Neural progenitor cell (in vitro differentiated cells): ENCODE results near the gene EPHA4. TPM values are rescaled to one million over a fixed set of nuclear protein-coding genes. Genes with fewer than 3 reads are reported as not detected.

Source experiments
- DNase-seq: peaks from one replicate; pipeline ENCODE4 v3.0.0-alpha.2; 2016; ENCODE audit warnings: low spot score
- H2AFZ ChIP-seq: fragments of 200-600 bp; sonication (generic); replicated peaks from 2 replicates; pipeline ENCODE4 v1.6.1; 2016; ENCODE audit warnings: antibody characterized with exemption
- H3F3A ChIP-seq: fragments of 200-600 bp; sonication (generic); 2 replicates; pipeline ENCODE4 v1.6.1; 2016; ENCODE audit warnings: antibody characterized with exemption, low read depth
- H3K27ac ChIP-seq: fragments of 200-600 bp; sonication (generic); 2 replicates; pipeline ENCODE4 v1.5.1; 2016; ENCODE audit warnings: mild to moderate bottlenecking
- H3K27me3 ChIP-seq: fragments of 200-600 bp; sonication (generic); 2 replicates; pipeline ENCODE4 v1.6.1; 2016; ENCODE audit warnings: mild to moderate bottlenecking, moderate library complexity
- H3K36me3 ChIP-seq: fragments of 200-600 bp; sonication (generic); 2 replicates; pipeline ENCODE4 v1.5.1; 2016
- H3K4me1 ChIP-seq: fragments of 200-600 bp; sonication (generic); 2 replicates; pipeline ENCODE4 v1.6.1; 2016; ENCODE audit warnings: mixed run types
- H3K4me2 ChIP-seq: fragments of 200-600 bp; sonication (generic); 2 replicates; pipeline ENCODE4 v1.6.1; 2016
- H3K4me3 ChIP-seq: fragments of 200-600 bp; sonication (generic); 2 replicates; pipeline ENCODE4 v1.5.1; 2016
- H3K79me2 ChIP-seq: fragments of 200-600 bp; sonication (generic); 2 replicates; pipeline ENCODE4 v1.6.1; 2016; ENCODE audit warnings: low read depth
- H3K9ac ChIP-seq: fragments of 200-600 bp; sonication (generic); 2 replicates; pipeline ENCODE4 v1.6.1; 2016
- H3K9me3 ChIP-seq: fragments of 200-600 bp; sonication (generic); 2 replicates; pipeline ENCODE4 v1.5.1; 2016; ENCODE audit warnings: low read depth
- H4K20me1 ChIP-seq: fragments of 200-600 bp; sonication (generic); 2 replicates; pipeline ENCODE4 v1.6.1; 2016; ENCODE audit warnings: low read depth
- H3K27ac Mint-ChIP-seq: 3 replicates; pipeline ENCODE4 v1.8.0; 2021; ENCODE audit warnings: mixed read lengths
- H3K27me3 Mint-ChIP-seq: 2 replicates; pipeline ENCODE4 v1.8.0; 2022; ENCODE audit warnings: low read depth, mild to moderate bottlenecking, inconsistent platforms, moderate library complexity, mixed read lengths; ENCODE audit not compliant: insufficient read depth
- H3K36me3 Mint-ChIP-seq: 3 replicates; pipeline ENCODE4 v1.8.0; 2021; ENCODE audit warnings: mixed read lengths
- H3K4me1 Mint-ChIP-seq: 3 replicates; pipeline ENCODE4 v1.8.0; 2021; ENCODE audit warnings: mixed read lengths
- H3K4me3 Mint-ChIP-seq: 3 replicates; pipeline ENCODE4 v1.8.0; 2021; ENCODE audit warnings: mild to moderate bottlenecking, moderate library complexity, mixed read lengths
- H3K9me3 Mint-ChIP-seq: 3 replicates; pipeline ENCODE4 v1.8.0; 2020; ENCODE audit warnings: mixed read lengths
- CTCF ChIP-seq: fragments of 200-600 bp; sonication (generic); IDR thresholded peaks from 2 replicates; pipeline ENCODE4 v1.5.1; 2017; ENCODE audit warnings: antibody characterized with exemption, mild to moderate bottlenecking
- EZH2 ChIP-seq: fragments of 200-600 bp; sonication (generic); IDR thresholded peaks from 2 replicates; pipeline ENCODE4 v1.6.1; 2017; ENCODE audit warnings: antibody characterized with exemption, mild to moderate bottlenecking, moderate library complexity
- EZH2phosphoT487 ChIP-seq: fragments of 200-600 bp; sonication (generic); IDR thresholded peaks from 2 replicates; pipeline ENCODE4 v1.6.1; 2017; ENCODE audit warnings: antibody characterized with exemption
- total RNA-seq: library from RNA; depleted of rRNA; stranded (reverse); fragments of >200 nt; gene quantifications from 2 replicates; pipeline ENCODE4 v1.2.3, GENCODE V29; 2015; ENCODE audit warnings: low replicate concordance

EPHA4 gene
- total RNA-seq, 1 donor from 2014 or later, result 323 TPM

DNA sequence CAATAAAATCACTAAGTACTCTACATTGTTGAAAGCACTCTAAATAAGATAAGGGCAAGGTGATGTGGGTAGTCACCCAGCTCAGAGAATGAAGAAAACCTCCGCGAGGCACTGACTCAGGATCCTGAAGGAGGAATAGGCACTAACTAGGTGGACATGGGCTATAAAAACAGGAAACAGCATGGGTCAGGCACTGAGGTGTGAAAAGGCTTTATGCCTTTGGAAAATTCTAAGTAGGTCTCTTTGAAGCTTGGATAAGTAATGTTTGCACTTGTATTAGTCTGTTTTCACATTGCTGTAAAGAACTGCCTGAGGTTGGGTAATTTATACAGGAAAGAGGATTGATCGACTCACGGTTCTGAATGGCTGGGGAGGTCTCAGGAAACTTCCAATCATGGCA, 161.6 kb downstream of the EPHA4 start:
- Mint-ChIP-seq H3K4me3 (no peak overlapping the region), H3K4me1 (peaks cover 5% of the 10 kb centered on the region), H3K9me3 (peaks cover 15% of the 10 kb centered on the region), H3K36me3 (peaks cover 4% of the 10 kb centered on the region), H3K27me3 (peaks cover 2% of the 10 kb centered on the region), H3K27ac (no peak overlapping the region)
- no peak for TF ChIP-seq CTCF
- TF ChIP-seq EZH2phosphoT487, result no peak
- no peaks in the 10 kb centered on the region for H3K27me3 ChIP-seq
- no peak overlapping the region for H2AFZ ChIP-seq
- H3K27ac ChIP-seq, result no peak overlapping the region
- H3K79me2 ChIP-seq, result no peaks in the 10 kb centered on the region
- H3K9ac ChIP-seq, result no peak overlapping the region
- no peaks in the 10 kb centered on the region for H3K4me1 ChIP-seq
- peaks cover 19% of the 10 kb centered on the region for H3F3A ChIP-seq
- no peak for DNase-seq
- H4K20me1 ChIP-seq, result peaks cover 7% of the 10 kb centered on the region
- no peak overlapping the region for H3K4me2 ChIP-seq
- no peaks in the 10 kb centered on the region for H3K36me3 ChIP-seq
- no peaks in the 10 kb centered on the region for H3K9me3 ChIP-seq
- H3K4me3 ChIP-seq, result no peak overlapping the region

- TF ChIP-seq EZH2 (no peak), EZH2phosphoT487 (no peak), CTCF (no peak)
- no peak overlapping the region for H2AFZ ChIP-seq
- H3K4me3 ChIP-seq, result no peak overlapping the region
- H3K4me2 ChIP-seq, result no peak overlapping the region
- H3K27me3 ChIP-seq, result no peaks in the 10 kb centered on the region
- Mint-ChIP-seq H3K4me1 (peaks cover 8% of the 10 kb centered on the region), H3K9me3 (peaks cover 19% of the 10 kb centered on the region), H3K27me3 (peaks cover 2% of the 10 kb centered on the region), H3K27ac (no peak overlapping the region), H3K4me3 (no peak overlapping the region), H3K36me3 (peaks cover 4% of the 10 kb centered on the region)
- H3K79me2 ChIP-seq, result no peaks in the 10 kb centered on the region
- no peak overlapping the region for H3K27ac ChIP-seq
- H3K9ac ChIP-seq, result no peak overlapping the region
- no peaks in the 10 kb centered on the region for H3K36me3 ChIP-seq
- no peaks in the 10 kb centered on the region for H3K4me1 ChIP-seq
- H4K20me1 ChIP-seq, result no peaks in the 10 kb centered on the region
- no peaks in the 10 kb centered on the region for H3K9me3 ChIP-seq
- no peak for DNase-seq
- H3F3A ChIP-seq, result no peaks in the 10 kb centered on the region
Measured at GRCh38 chr2:221407765-221408164, 164.3 kb downstream of the EPHA4 start.

DNA sequence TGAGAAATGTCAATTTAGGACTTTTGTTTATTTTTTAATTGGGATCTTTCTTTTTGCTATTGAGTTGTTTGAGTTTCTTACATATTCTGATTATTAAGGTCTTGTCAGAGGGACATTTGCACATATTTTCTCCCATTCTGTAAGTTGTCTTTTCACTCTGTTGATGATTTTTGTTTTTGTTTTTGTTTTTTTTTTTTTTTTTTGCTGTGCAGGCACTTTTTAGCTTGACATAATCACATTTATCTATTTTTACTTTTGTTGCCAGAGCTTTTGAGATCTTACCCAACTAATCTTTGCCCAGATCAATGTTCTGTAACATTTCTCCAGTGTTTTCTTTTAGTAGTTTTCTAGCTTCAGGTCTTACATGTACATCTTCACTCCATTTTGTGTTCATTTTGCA, 166.6 kb downstream of the EPHA4 start:
- no peak overlapping the region for H3K4me3 Mint-ChIP-seq
- Histone ChIP-seq H3K4me3 (no peak overlapping the region), H3F3A (no peaks in the 10 kb centered on the region), H3K27me3 (no peaks in the 10 kb centered on the region), H3K36me3 (no peaks in the 10 kb centered on the region), H3K4me1 (no peaks in the 10 kb centered on the region), H3K4me2 (no peak overlapping the region), H3K9ac (no peak overlapping the region), H4K20me1 (no peaks in the 10 kb centered on the region), H2AFZ (no peak overlapping the region), H3K9me3 (no peaks in the 10 kb centered on the region), H3K27ac (no peak overlapping the region), H3K79me2 (no peaks in the 10 kb centered on the region)
- peaks cover 5% of the 10 kb centered on the region for H3K4me1 Mint-ChIP-seq
- H3K27me3 Mint-ChIP-seq, result peaks cover 2% of the 10 kb centered on the region
- no peak overlapping the region for H3K27ac Mint-ChIP-seq
- H3K36me3 Mint-ChIP-seq, result peaks cover under 1% of the 10 kb centered on the region
- H3K9me3 Mint-ChIP-seq, result peaks cover 17% of the 10 kb centered on the region
- TF ChIP-seq CTCF (no peak), EZH2 (no peak), EZH2phosphoT487 (no peak)
- DNase-seq, result no peak
